ENCODE results near the gene UCHL5. TPM values are rescaled to one million over a fixed set of nuclear protein-coding genes. Genes with fewer than 3 reads are reported as not detected.

The UCHL5 gene
- total and polyA plus RNA-seq, 2 of the 13 experiments (the other 11 are each of a cell fraction or from before 2014, with no cell fraction given), result 18.2 to 44.1 TPM

DNA sequence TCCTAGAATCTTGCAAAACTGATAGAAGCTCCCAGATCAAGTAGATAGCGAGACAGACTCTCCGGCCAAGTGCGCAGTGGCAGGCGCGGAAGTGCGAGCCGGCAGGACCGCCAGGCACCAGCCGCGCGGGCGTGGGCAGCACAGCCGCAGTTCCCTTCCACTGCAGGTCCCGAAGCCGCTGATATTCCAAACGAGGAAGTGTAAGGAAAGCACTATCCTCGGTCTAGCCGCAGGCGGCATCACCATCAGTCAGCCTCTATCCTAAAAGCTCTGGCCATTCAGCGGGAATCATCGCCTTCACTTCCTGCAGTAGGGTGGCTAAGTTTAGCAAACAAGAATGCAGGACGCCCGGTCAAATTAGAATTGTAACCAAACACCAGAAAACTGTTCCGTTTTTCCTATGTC lies 45.3 kb upstream of the UCHL5 start:
- intact Hi-C loops (cut with micrococcal nuclease; ENCODE audit: unreplicated experiment) (loop anchor here (1.0 kb wide), 1 partner anchor 44 kb away; no protein-coding TSS in a partner anchor), in situ Hi-C loops (cut with HindIII; ENCODE audit: extremely low pct_ligation_motif_present, low pct_unique_long_range_greater_than_20kb) (no loop called here)
- TSS peak; percentile 55 for BruUV-seq (replicated peaks)
- Histone ChIP-seq H3K9me3 (ENCODE audit: low read length) (no peaks in the 10 kb centered on the region), H4K20me1 (ENCODE audit: insufficient read depth, low read length) (no peaks in the 10 kb centered on the region), H3K79me2 (ENCODE audit: insufficient read depth, low read length) (peaks cover 31% of the 10 kb centered on the region), H3K27me3 (ENCODE audit: control insufficient read depth in 1 of 2, insufficient read depth in 2 of 2, low read length in 2 of 2) (no peaks in the 10 kb centered on the region; a peak in 1 of 5 replicates), H3K9ac (ENCODE audit: insufficient read depth, low read depth, low read length) (peak overlapping the region; percentile 78), H3K27ac (ENCODE audit: extremely low read length, insufficient read depth, low read length) (peak overlapping the region; percentile 89), H3K4me1 (ENCODE audit: insufficient read depth, low read length) (peaks cover 50% of the 10 kb centered on the region), H3K36me3 (replicated peaks in 1 of 2; ENCODE audit: control insufficient read depth in 1 of 2, insufficient read depth in 2 of 2, low read length in 2 of 2) (peaks cover 2 to 10% of the 10 kb centered on the region in 2 experiments; a peak in 4 of 5 replicates), H2AFZ (ENCODE audit: low read length) (peak overlapping the region; percentile 70), H3K4me2 (ENCODE audit: low read depth, low read length) (peak overlapping the region; percentile 76), H3K4me3 (replicated peaks in 1 of 3; ENCODE audit: insufficient read depth in 1 of 3, low read depth in 2 of 3, low read length in 3 of 3) (peak overlapping the region; percentile 70 to 93 (median 82))
- POLR2A ChIA-PET, result interaction anchor here (1.6 to 2.9 kb wide), 4 partner anchors 11 to 46 kb away, joined by 10 to 31 read pairs (median 18); partner anchors contain the start of genes CDC73, RO60 and UCHL5
- FAIRE-seq (no peak), ATAC-seq (peak; percentile 57), DNase-seq (ENCODE audit: low spot score) (peak; percentile 23)
- CTCF ChIA-PET (ENCODE audit: low intra/inter-chr PET ratio, low total read pairs), result interaction anchor here (1.3 kb wide), 1 partner anchor 17 kb away, joined by 4 read pairs; no protein-coding TSS in a partner anchor
- WGBS (ENCODE audit: low lambda C conversion rate), result 2% methylated on average over 5 of the region's 24 CpGs
- no peak for TF ChIP-seq ZNF891 (CRISPR knock-in tag; IDR thresholded peaks at IDR 0.05)
- TF ChIP-seq ZNF337 (CRISPR knock-in tag; IDR thresholded peaks at IDR 0.05; ENCODE audit: borderline replicate concordance, low read depth), result no peak
- TF ChIP-seq ZNF350 (CRISPR knock-in tag; IDR thresholded peaks at IDR 0.05; ENCODE audit: borderline replicate concordance, low read depth), result peak; percentile 42; the same call in 1 of the 2 replicates
- no peak for TF ChIP-seq ZNF709 (CRISPR knock-in tag; IDR thresholded peaks at IDR 0.05)
- TF ChIP-seq TAF15 (IDR thresholded peaks at IDR 0.05; ENCODE audit: low read depth, low read length, poor library complexity, severe bottlenecking), result no peak
- peak; percentile 12; the same call in 1 of the 2 replicates for TF ChIP-seq ZNF605 (CRISPR knock-in tag; IDR thresholded peaks at IDR 0.05)
- no peak for TF ChIP-seq ERF (CRISPR knock-in tag; IDR thresholded peaks at IDR 0.05)
- TF ChIP-seq DNMT3B (CRISPR knock-in tag; conservative IDR thresholded peaks at IDR 0.05), result 0 out of 2 replicates have a peak, but pooled peaks have one; percentile 30
- no peak for TF ChIP-seq ZNF550 (CRISPR knock-in tag; IDR thresholded peaks at IDR 0.05; ENCODE audit: borderline replicate concordance)
- TF ChIP-seq ZMAT3 (CRISPR knock-in tag; conservative IDR thresholded peaks at IDR 0.05), result 0 out of 2 replicates have a peak, but pooled peaks have one; percentile 2
- TF ChIP-seq, protein P1, sequence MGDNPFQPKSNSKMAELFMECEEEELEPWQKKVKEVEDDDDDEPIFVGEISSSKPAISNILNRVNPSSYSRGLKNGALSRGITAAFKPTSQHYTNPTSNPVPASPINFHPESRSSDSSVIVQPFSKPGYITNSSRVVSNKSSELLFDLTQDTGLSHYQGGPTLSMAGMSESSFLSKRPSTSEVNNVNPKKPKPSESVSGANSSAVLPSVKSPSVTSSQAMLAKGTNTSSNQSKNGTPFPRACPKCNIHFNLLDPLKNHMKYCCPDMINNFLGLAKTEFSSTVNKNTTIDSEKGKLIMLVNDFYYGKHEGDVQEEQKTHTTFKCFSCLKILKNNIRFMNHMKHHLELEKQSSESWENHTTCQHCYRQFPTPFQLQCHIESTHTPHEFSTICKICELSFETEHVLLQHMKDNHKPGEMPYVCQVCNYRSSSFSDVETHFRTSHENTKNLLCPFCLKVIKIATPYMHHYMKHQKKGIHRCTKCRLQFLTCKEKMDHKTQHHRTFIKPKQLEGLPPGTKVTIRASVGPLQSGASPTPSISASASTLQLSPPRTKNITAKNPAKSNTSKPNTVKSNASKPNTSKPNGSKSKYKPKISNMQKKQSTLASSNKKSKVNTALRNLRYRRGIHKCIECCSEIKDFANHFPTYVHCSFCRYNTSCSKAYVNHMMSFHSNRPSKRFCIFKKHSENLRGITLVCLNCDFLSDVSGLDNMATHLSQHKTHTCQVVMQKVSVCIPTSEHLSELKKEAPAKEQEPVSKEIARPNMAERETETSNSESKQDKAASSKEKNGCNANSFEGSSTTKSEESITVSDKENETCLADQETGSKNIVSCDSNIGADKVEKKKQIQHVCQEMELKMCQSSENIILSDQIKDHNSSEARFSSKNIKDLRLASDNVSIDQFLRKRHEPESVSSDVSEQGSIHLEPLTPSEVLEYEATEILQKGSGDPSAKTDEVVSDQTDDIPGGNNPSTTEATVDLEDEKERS (CRISPR knock-in tag; IDR thresholded peaks at IDR 0.05), result no peak
- TF ChIP-seq KMT2B (CRISPR knock-in tag; IDR thresholded peaks at IDR 0.05), result 0 out of 2 replicates have a peak, but pooled peaks have one; percentile 23
- no peak for TF ChIP-seq SIN3B (IDR thresholded peaks at IDR 0.05; ENCODE audit: low read length)
- TF ChIP-seq TCF12 (IDR thresholded peaks at IDR 0.05), result no peak
- TF ChIP-seq TCF12 (CRISPR knock-in tag; IDR thresholded peaks at IDR 0.05), result no peak
- 0 out of 2 replicates have a peak, but pooled peaks have one; percentile 5 for TF ChIP-seq HDAC2 (CRISPR knock-in tag; IDR thresholded peaks at IDR 0.05)
- TF ChIP-seq SSRP1 (CRISPR knock-in tag; IDR thresholded peaks at IDR 0.05), result 0 out of 2 replicates have a peak, but pooled peaks have one; percentile 24
- 0 out of 2 replicates have a peak, but pooled peaks have one; percentile 22 for TF ChIP-seq ZMYM3 (CRISPR knock-in tag; IDR thresholded peaks at IDR 0.05)
- TF ChIP-seq SRY (CRISPR knock-in tag; IDR thresholded peaks at IDR 0.05), result no peak
- TF ChIP-seq EP300 (IDR thresholded peaks at IDR 0.05; ENCODE audit: low read depth in 2 of 2, low read length in 2 of 2), result no peak
- TF ChIP-seq EP300 (CRISPR knock-in tag; IDR thresholded peaks at IDR 0.05; ENCODE audit: borderline replicate concordance), result no peak
- TF ChIP-seq KMT2A (CRISPR knock-in tag; IDR thresholded peaks at IDR 0.05), result peak; percentile 27; the same call in 1 of the 2 replicates
- TF ChIP-seq ZNF136 (CRISPR knock-in tag; IDR thresholded peaks at IDR 0.05; ENCODE audit: low read depth), result no peak
- no peak; the same call in 1 of the 2 replicates for TF ChIP-seq ZBTB38 (CRISPR knock-in tag; IDR thresholded peaks at IDR 0.05)

All from HepG2 (cell line).